ENCODE measurements around the gene GPX2.

Gene GPX2

GRCh38 chr14:64953661-64954060 lies 11.1 kb upstream of the GPX2 start (continued):
- TF ChIP-seq TSHZ1 (tag by site-specific recombination; IDR thresholded peaks at IDR 0.05; ENCODE audit: borderline replicate concordance) = no peak
- no peak for TF ChIP-seq ZSCAN16 (tag by site-specific recombination; IDR thresholded peaks at IDR 0.05)
- TF ChIP-seq ZNF26 (tag by site-specific recombination; IDR thresholded peaks at IDR 0.05) = no peak
- TF ChIP-seq TCF7L2 (IDR thresholded peaks at IDR 0.05; ENCODE audit: borderline replicate concordance, low read depth, low read length) = no peak
- no peak for TF ChIP-seq ZNF423 (tag by site-specific recombination; IDR thresholded peaks at IDR 0.05)

GRCh38 chr14:64953310-64953654 lies 10.7 kb upstream of the GPX2 start:
- Histone ChIP-seq H3K27ac (ENCODE audit: extremely low read depth, low read depth, low read length) (no peak overlapping the region), H3K4me1 (ENCODE audit: control insufficient read depth, insufficient read depth, low read length) (no peaks in the 10 kb centered on the region), H3K9me3 (ENCODE audit: control insufficient read depth, insufficient read depth, low read depth, low read length) (no peaks in the 10 kb centered on the region), H3K4me3 (ENCODE audit: low read depth, low read length) (no peak overlapping the region), H3K36me3 (ENCODE audit: control insufficient read depth in 2 of 2, insufficient read depth in 1 of 2, low read length in 2 of 2) (peaks cover 0 to 36% of the 10 kb centered on the region in 2 experiments; a peak in 2 of 3 replicates)
- TF ChIP-seq KLF8 (tag by site-specific recombination; IDR thresholded peaks at IDR 0.05) = no peak
- TF ChIP-seq MYNN (tag by site-specific recombination; IDR thresholded peaks at IDR 0.05; ENCODE audit: borderline replicate concordance) = no peak
- TF ChIP-seq ELK4 (IDR thresholded peaks at IDR 0.05; ENCODE audit: borderline replicate concordance, low read depth, low read length) = no peak
- no peak for TF ChIP-seq BCL11B (tag by site-specific recombination; IDR thresholded peaks at IDR 0.05; ENCODE audit: low read depth)
- TF ChIP-seq ZNF169 (tag by site-specific recombination; IDR thresholded peaks at IDR 0.05) = no peak
- no peak for TF ChIP-seq ZNF785 (tag by site-specific recombination; IDR thresholded peaks at IDR 0.05)
- no peak for TF ChIP-seq ZNF202 (tag by site-specific recombination; IDR thresholded peaks at IDR 0.05; ENCODE audit: borderline replicate concordance)
- no peak for TF ChIP-seq ZBTB10 (tag by site-specific recombination; IDR thresholded peaks at IDR 0.05)
- no peak for TF ChIP-seq PATZ1 (tag by site-specific recombination; IDR thresholded peaks at IDR 0.05)
- no peak for TF ChIP-seq ZNF707 (tag by site-specific recombination; IDR thresholded peaks at IDR 0.05)
- TF ChIP-seq ZNF311 (tag by site-specific recombination; IDR thresholded peaks at IDR 0.05; ENCODE audit: borderline replicate concordance) = no peak
- no peak for TF ChIP-seq ZNF658 (tag by site-specific recombination; IDR thresholded peaks at IDR 0.05)
- no peak for TF ChIP-seq KLF10 (tag by site-specific recombination; IDR thresholded peaks at IDR 0.05)
- no peak for TF ChIP-seq KLF17 (tag by site-specific recombination; IDR thresholded peaks at IDR 0.05)
- ChIA-PET CTCF (interaction anchor here (0.5 to 1.2 kb wide), 3 partner anchors 10 to 75 kb away, joined by 3 to 4 read pairs (median 3); no protein-coding TSS in a partner anchor), POLR2A (no interaction called here)

Data from HEK293 (cell line).